HG03095 (cell line): Measurements from ENCODE around the gene TERT.

Source experiments
- ATAC-seq: cut with Tn5 transposase; IDR thresholded peaks from one replicate; pipeline ENCODE4 v1.9.1; 2021; ENCODE audit warnings: moderate library complexity; ENCODE audit not compliant: unreplicated experiment

Gene TERT

GRCh38 chr5:1222621-1223277 lies 72.1 kb downstream of the TERT start:
- ATAC-seq = no peak

DNA sequence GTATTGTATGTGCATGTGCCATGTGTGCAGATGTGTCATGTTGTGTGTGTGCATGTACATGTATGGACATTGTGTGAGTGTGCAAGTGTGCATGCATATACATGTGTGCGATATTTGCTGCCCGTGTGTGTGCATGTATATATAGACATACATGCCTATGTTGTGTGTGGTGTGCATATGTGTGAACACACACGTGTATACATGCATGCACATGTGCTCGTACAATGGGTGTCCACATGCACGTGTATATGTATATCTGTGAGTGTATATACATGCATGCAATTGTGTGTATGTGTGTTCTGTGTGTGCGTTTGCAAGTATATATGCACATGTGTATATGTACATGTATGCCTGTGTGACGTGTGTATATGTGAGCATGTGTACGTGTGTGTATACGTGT lies 72.7 kb downstream of the TERT start:
- ATAC-seq = no peak

DNA sequence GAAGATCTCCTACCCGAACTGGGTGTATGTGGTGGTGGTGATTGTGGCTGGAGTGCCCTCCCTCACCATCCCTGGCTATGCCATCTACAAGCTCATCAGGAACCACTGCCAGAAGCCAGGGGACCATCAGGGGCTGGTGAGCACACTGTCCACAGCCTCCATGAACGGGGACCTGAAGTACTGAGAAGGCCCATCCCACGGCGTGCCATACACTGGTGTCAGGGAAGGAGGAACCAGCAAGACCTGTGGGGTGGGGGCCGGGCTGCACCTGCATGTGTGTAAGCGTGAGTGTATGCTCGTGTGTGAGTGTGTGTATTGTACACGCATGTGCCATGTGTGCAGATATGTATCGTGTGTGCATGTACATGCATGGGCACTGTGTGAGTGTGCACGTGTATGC lies 73.1 kb downstream of the TERT start:
- ATAC-seq = no peak

DNA sequence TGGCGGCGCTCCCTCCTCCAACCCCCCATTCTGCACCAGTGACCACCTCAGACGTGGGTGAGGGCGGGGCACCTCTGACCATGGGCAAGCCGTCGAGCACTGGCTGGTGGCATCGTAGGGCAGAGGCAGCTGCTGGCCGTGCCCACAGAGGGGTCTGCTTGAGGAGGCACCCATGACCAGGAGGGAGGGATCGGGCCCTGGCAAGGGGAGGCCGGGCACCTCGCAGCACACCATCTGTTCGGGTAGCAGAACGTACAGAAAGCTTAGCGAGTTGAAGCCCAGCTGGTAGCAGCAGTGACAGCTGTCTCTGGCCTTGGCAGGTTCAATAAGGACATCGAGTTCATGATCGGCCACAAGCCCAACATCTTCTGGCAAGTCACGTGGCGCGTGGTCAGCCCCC lies 74.0 kb downstream of the TERT start:
- no peak for ATAC-seq

DNA sequence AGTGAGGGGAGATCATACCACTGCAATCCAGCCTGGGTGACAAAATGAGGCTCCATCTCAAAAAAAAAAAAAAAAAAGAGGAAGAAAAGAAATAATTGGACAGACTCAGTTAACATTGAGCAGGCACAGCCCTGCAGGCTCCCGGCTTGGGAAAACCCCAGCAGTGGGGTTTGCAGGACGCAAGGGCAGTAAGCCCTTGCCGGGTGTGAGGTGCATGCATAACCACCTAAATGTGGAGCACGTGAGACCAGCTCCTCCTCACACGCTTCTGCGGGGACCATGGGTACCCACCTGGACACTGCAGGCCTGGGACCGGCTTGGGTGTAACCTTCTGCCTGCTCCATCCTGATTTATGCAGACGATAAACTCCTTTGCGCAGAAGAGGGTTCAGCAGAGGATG lies 74.5 kb downstream of the TERT start:
- no peak for ATAC-seq

DNA sequence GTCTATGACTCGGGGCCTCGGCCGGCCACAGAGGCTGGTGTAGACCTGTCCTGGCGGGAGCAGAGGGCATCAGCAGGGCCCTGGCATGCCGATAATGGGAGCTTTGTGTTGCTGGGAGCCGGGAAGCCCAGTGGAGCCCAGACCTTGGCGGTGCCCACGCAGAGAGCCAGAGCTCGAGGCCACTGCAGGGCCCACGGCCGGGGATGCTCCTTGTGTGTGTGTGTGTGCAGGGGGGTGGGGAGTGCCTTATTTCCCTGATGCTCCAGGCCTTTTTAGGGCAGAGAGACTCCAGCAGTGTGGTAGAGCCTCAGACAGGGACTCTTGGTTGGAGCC lies 75.1 kb downstream of the TERT start:
- no peak for ATAC-seq

GRCh38 chr5:1219098-1219767 lies 75.6 kb downstream of the TERT start:
- ATAC-seq = no peak

GRCh38 chr5:1218351-1219080 lies 76.4 kb downstream of the TERT start:
- ATAC-seq = no peak

- no peak for ATAC-seq
These were observed 77.2 kb downstream of the TERT start for GRCh38 chr5:1217596-1218206.

DNA sequence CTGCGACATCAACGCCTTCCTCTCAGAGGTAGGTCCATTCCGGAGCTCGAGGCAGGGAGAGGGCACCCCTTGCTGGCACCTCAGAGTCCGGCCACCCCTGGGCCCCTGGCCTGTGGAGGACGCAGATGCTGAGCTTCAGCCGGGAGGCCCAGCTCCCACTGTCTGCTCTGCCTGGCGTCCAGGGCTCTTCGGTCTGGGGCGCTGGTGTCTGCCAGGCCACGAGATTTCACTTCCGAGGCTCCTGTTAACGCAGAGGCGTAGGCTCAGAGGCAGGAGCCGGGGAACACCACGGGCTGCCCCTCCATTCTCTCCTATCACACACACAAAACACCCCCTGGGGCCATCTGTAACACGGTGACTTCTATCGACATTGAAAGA lies 78.0 kb downstream of the TERT start:
- no peak for ATAC-seq

DNA sequence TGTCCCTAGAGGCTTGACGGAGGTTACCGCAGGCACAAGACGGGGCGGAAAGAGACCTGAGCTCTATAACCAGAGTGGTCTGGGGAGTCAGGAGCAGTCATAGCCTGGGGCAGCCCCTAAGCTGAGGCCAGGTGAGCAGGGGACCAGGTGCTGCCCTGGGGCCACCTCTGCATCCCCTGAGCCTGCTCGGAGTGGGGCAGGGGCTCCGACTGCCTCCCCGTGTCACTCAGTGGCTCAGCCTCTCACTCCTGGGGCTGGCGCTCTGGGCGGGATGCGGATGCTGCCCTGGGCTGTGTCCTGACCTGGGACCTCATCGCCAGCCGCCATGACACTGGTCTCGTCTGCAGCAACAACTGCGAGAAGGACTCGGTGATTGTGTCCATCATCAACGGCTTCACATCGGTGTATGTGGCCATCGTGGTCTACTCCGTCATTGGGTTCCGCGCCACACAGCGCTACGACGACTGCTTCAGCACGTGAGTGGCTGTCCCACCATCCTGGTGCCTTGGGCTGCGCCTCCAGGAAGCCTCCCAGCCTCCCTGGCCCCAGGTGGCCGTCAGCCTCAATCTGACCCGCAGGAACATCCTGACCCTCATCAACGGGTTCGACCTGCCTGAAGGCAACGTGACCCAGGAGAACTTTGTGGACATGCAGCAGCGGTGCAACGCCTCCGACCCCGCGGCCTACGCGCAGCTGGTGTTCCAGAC lies 78.5 kb downstream of the TERT start:
- ATAC-seq = no peak

- ATAC-seq = no peak
These were observed 79.4 kb downstream of the TERT start for GRCh38 chr5:1215320-1216096.

DNA sequence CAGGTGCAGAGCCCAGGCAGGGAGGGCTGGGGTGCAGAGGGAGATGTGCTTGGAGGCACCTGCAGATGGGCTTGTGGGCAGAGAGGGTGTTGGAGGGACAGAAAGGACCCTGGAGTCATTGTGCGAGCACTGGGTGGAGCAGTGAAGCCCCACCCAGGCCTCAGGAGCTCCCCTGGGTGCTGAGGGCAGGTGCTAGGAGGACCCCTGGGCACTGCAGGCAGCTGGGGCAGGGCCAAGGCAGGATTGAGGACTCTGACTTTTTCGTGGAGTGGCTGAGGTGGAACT lies 80.0 kb downstream of the TERT start:
- ATAC-seq = no peak

GRCh38 chr5:1214163-1214935 lies 80.5 kb downstream of the TERT start:
- ATAC-seq = no peak

- no peak for ATAC-seq
These were observed 81.2 kb downstream of the TERT start for GRCh38 chr5:1213508-1214162.

- no peak for ATAC-seq
These were observed 82.0 kb downstream of the TERT start for GRCh38 chr5:1212881-1213280.

GRCh38 chr5:1212271-1212670 lies 82.6 kb downstream of the TERT start:
- no peak for ATAC-seq

DNA sequence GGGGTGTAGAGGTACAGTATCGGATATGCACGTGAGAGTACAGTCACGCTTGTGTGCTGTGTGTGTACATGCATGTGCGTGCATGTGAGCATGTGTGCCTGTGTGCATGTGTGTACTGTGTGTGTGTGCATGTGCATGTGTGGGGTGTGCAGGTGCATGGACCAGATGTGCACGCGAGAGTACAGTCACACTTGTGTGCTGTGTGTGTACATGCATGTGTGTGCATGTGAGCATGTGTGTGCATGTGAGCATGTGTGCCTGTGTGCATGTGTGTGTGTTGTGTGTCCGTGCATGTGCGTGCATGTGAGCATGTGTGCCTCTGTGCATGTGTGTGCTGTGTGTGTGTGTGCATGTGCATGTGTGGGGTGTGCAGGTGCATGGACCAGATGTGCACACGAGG lies 83.2 kb downstream of the TERT start:
- no peak for ATAC-seq

DNA sequence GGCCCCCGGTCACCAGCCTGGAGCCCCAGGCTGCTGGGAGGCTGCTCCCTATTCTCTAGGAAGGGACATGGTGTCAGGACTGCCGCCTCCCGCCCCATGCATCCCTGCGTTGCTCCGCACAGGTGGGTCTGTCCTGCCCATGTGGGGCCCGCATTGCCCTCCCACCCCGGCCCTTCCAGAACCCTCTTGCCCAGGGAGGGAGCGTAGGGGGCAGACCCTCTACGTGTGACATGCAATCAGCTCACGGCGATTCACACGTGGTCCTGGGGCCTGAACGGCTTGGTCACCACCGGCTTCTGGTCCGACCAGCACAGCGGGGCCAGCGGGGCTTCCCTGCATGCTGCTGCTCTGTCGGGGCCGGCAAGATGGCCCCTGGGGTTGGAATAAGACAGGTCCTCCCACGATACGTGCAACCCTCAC lies 84.0 kb downstream of the TERT start:
- ATAC-seq = no peak
